ENCODE results near the gene TRNT1. TPM values are rescaled to one million over a fixed set of nuclear protein-coding genes. Genes with fewer than 3 reads are reported as not detected.
A peak's percentile ranks its signal among the peaks of the same experiment; 100 is the strongest.

Gene TRNT1
- total RNA-seq, 1 donor from 2014 or later = 16.0 TPM

GRCh38 chr3:3129579-3129978 is 2.8 kb downstream of the TRNT1 start:
- Histone ChIP-seq H4K20me1 (ENCODE audit: insufficient read depth, low read length) (peaks cover 11% of the 10 kb centered on the region), H3K4me1 (ENCODE audit: insufficient read depth, low read length) (peaks cover 9% of the 10 kb centered on the region), H3K27ac (ENCODE audit: low read depth, low read length) (no peak overlapping the region), H3K4me3 (ENCODE audit: insufficient read depth, low read depth, low read length) (no peak overlapping the region), H3K27me3 (ENCODE audit: insufficient read depth, low read length) (no peaks in the 10 kb centered on the region), H3K79me2 (ENCODE audit: insufficient read depth, low read length) (peaks cover 52% of the 10 kb centered on the region), H3K9ac (ENCODE audit: low read length) (no peak overlapping the region), H3K9me3 (ENCODE audit: insufficient read depth, low read depth, low read length) (no peaks in the 10 kb centered on the region), H2AFZ (ENCODE audit: low read depth, low read length) (no peak overlapping the region), H3K4me2 (ENCODE audit: low read length) (no peak overlapping the region), H3K36me3 (ENCODE audit: insufficient read depth, low read length) (peaks cover 28% of the 10 kb centered on the region)
- FAIRE-seq = no peak
- Mint-ChIP-seq H3K27ac (ENCODE audit: unreplicated experiment) (no peak overlapping the region), H3K9me3 (ENCODE audit: unreplicated experiment) (peaks cover 3% of the 10 kb centered on the region), H3K4me3 (ENCODE audit: unreplicated experiment) (no peak overlapping the region), H3K27me3 (ENCODE audit: low read depth, unreplicated experiment) (no peaks in the 10 kb centered on the region), H3K36me3 (ENCODE audit: low read depth, unreplicated experiment) (peaks cover 2% of the 10 kb centered on the region), H3K4me1 (ENCODE audit: low read depth, unreplicated experiment) (peaks cover 4% of the 10 kb centered on the region)
- no peak for DNase-seq (ENCODE audit: low read depth)
- TF ChIP-seq CTCF (IDR thresholded peaks at IDR 0.05; ENCODE audit: insufficient read depth, low read depth, low read length) = no peak
- no peak for TF ChIP-seq EZH2 (IDR thresholded peaks at IDR 0.05; ENCODE audit: insufficient read depth, low read length)

DNA sequence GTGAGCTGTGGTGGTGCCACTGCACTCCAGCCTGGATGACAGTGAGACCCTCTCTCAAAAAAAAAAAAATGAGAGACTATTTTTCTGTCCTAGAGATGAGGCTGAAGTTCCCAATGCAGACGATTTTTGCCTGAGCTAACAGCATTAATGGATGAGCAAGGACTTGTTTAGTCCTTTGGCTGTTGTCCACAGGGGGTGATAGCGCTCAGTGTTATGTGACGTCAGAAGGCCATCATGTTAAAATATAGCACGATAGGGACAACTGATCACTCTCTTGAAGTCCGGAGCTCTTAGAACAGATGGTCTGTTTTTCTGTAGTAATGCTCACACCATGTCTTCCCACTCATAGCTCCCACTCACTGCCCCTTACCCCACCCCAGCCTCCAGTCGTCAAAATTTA is 6.8 kb downstream of the TRNT1 start:
- Histone ChIP-seq H3K4me3 (ENCODE audit: insufficient read depth, low read depth, low read length) (no peak overlapping the region), H3K4me1 (ENCODE audit: insufficient read depth, low read length) (no peaks in the 10 kb centered on the region), H3K9ac (ENCODE audit: low read length) (no peak overlapping the region), H3K27me3 (ENCODE audit: insufficient read depth, low read length) (no peaks in the 10 kb centered on the region), H4K20me1 (ENCODE audit: insufficient read depth, low read length) (peaks cover 42% of the 10 kb centered on the region), H3K27ac (ENCODE audit: low read depth, low read length) (no peak overlapping the region), H3K79me2 (ENCODE audit: insufficient read depth, low read length) (peaks cover 61% of the 10 kb centered on the region), H3K9me3 (ENCODE audit: insufficient read depth, low read depth, low read length) (no peaks in the 10 kb centered on the region), H2AFZ (ENCODE audit: low read depth, low read length) (no peak overlapping the region), H3K4me2 (ENCODE audit: low read length) (no peak overlapping the region), H3K36me3 (ENCODE audit: insufficient read depth, low read length) (peaks cover 39% of the 10 kb centered on the region)
- no peak for FAIRE-seq
- peaks cover 2% of the 10 kb centered on the region for H3K36me3 Mint-ChIP-seq (ENCODE audit: low read depth, unreplicated experiment)
- H3K27me3 Mint-ChIP-seq (ENCODE audit: low read depth, unreplicated experiment) = no peaks in the 10 kb centered on the region
- no peak overlapping the region for H3K27ac Mint-ChIP-seq (ENCODE audit: unreplicated experiment)
- no peak overlapping the region for H3K4me3 Mint-ChIP-seq (ENCODE audit: unreplicated experiment)
- TF ChIP-seq EZH2 (IDR thresholded peaks at IDR 0.05; ENCODE audit: insufficient read depth, low read length) (no peak), CTCF (IDR thresholded peaks at IDR 0.05; ENCODE audit: insufficient read depth, low read depth, low read length) (no peak)
- DNase-seq (ENCODE audit: low read depth) = no peak
- H3K9me3 Mint-ChIP-seq (ENCODE audit: unreplicated experiment) = no peaks in the 10 kb centered on the region
- peaks cover 10% of the 10 kb centered on the region for H3K4me1 Mint-ChIP-seq (ENCODE audit: low read depth, unreplicated experiment)

GRCh38 chr3:3134750-3135448 is 8.2 kb downstream of the TRNT1 start:
- H3K27me3 ChIP-seq (ENCODE audit: insufficient read depth, low read length) = no peaks in the 10 kb centered on the region
- no peak overlapping the region for H3K4me2 ChIP-seq (ENCODE audit: low read length)
- TF ChIP-seq EZH2 (IDR thresholded peaks at IDR 0.05; ENCODE audit: insufficient read depth, low read length) (no peak), CTCF (IDR thresholded peaks at IDR 0.05; ENCODE audit: insufficient read depth, low read depth, low read length) (no peak)
- H3K4me1 ChIP-seq (ENCODE audit: insufficient read depth, low read length) = no peaks in the 10 kb centered on the region
- no peak overlapping the region for H3K4me3 Mint-ChIP-seq (ENCODE audit: unreplicated experiment)
- FAIRE-seq (no peak), DNase-seq (ENCODE audit: low read depth) (no peak)
- no peak overlapping the region for H3K9ac ChIP-seq (ENCODE audit: low read length)
- H2AFZ ChIP-seq (ENCODE audit: low read depth, low read length) = no peak overlapping the region
- H3K4me3 ChIP-seq (ENCODE audit: insufficient read depth, low read depth, low read length) = no peak overlapping the region
- H3K36me3 Mint-ChIP-seq (ENCODE audit: low read depth, unreplicated experiment) = no peaks in the 10 kb centered on the region
- no peaks in the 10 kb centered on the region for H3K9me3 Mint-ChIP-seq (ENCODE audit: unreplicated experiment)
- peak overlapping the region; percentile 41 for H3K27ac Mint-ChIP-seq (ENCODE audit: unreplicated experiment)
- no peaks in the 10 kb centered on the region for H3K27me3 Mint-ChIP-seq (ENCODE audit: low read depth, unreplicated experiment)
- H3K27ac ChIP-seq (ENCODE audit: low read depth, low read length) = no peak overlapping the region
- peaks cover 32% of the 10 kb centered on the region for H3K36me3 ChIP-seq (ENCODE audit: insufficient read depth, low read length)
- H3K9me3 ChIP-seq (ENCODE audit: insufficient read depth, low read depth, low read length) = no peaks in the 10 kb centered on the region
- peaks cover 50% of the 10 kb centered on the region for H4K20me1 ChIP-seq (ENCODE audit: insufficient read depth, low read length)
- H3K4me1 Mint-ChIP-seq (ENCODE audit: low read depth, unreplicated experiment) = peaks cover 10% of the 10 kb centered on the region
- H3K79me2 ChIP-seq (ENCODE audit: insufficient read depth, low read length) = peaks cover 51% of the 10 kb centered on the region

All from astrocyte (in vitro differentiated cells and primary cell).